Measurements from ENCODE around the gene CCDC24. TPM values are rescaled to one million over a fixed set of nuclear protein-coding genes. Genes with fewer than 3 reads are reported as not detected.
A peak's percentile ranks its signal among the peaks of the same experiment; 100 is the strongest.

CCDC24 gene
- total and polyA plus RNA-seq, 9 of the 15 experiments (the other 6 are each of a cell fraction or from before 2014, with no cell fraction given) = 0.31 to 4.5 (median 1.5) TPM

GRCh38 chr1:44037154-44037553, 45.8 kb downstream of the CCDC24 start (continued):
- TF ChIP-seq KAT7 (CRISPR knock-in tag; IDR thresholded peaks at IDR 0.05; ENCODE audit: borderline replicate concordance) (no peak), SMARCA5 (IDR thresholded peaks at IDR 0.05) (0 out of 2 replicates have a peak, but pooled peaks have one; percentile 49), ZNF282 (CRISPR knock-in tag; IDR thresholded peaks at IDR 0.05) (no peak), L3MBTL2 (IDR thresholded peaks at IDR 0.05) (no peak), THRB (CRISPR knock-in tag; conservative IDR thresholded peaks at IDR 0.05) (0 out of 2 replicates have a peak, but pooled peaks have one; percentile 68), LARP7 (IDR thresholded peaks at IDR 0.05) (peak; percentile 79; the same call in 1 of the 2 replicates), DPF2 (IDR thresholded peaks at IDR 0.05) (peak; percentile 51), ZBTB26 (CRISPR knock-in tag; IDR thresholded peaks at IDR 0.05) (peak; percentile 77; the same call in 1 of the 2 replicates), FOXK2 (conservative IDR thresholded peaks at IDR 0.05 in 1 of 2, IDR thresholded peaks at IDR 0.05 in 1 of 2; ENCODE audit: low read depth in 2 of 2) (peak; percentile 30 to 46; a peak in 2 of 4 replicates), TAL1 (IDR thresholded peaks at IDR 0.05) (peak; percentile 34; the same call in 1 of the 2 replicates), ZNF583 (CRISPR knock-in tag; IDR thresholded peaks at IDR 0.05) (0 out of 2 replicates have a peak, but pooled peaks have one; percentile 52), ZNF407 (IDR thresholded peaks at IDR 0.05; ENCODE audit: low read depth) (0 out of 2 replicates have a peak, but pooled peaks have one; percentile 42), SMARCE1 (IDR thresholded peaks at IDR 0.05) (peak; percentile 17; the same call in 1 of the 2 replicates), ZBTB2 (IDR thresholded peaks at IDR 0.05) (peak; percentile 60; the same call in 1 of the 2 replicates), CBFA2T2 (conservative IDR thresholded peaks at IDR 0.05) (peak; percentile 53; the same call in 1 of the 2 replicates), BCOR (IDR thresholded peaks at IDR 0.05) (peak; percentile 24; the same call in 1 of the 2 replicates), GATAD2A (IDR thresholded peaks at IDR 0.05) (0 out of 2 replicates have a peak, but pooled peaks have one; percentile 67), PKNOX1 (IDR thresholded peaks at IDR 0.05) (no peak; the same call in none of the 2 replicates)
